Gastrocnemius medialis (tissue), 4 donors: ENCODE results near the gene ROR2. TPM values are rescaled to one million over a fixed set of nuclear protein-coding genes. Genes with fewer than 3 reads are reported as not detected.

Experiments used
- ATAC-seq, 2 donors: fragments of 150-250 bp; one replicate each; pipeline ENCODE4 v1.9.1; 2016
- DNase-seq, 2 donors: peaks; one replicate each; pipeline ENCODE4 v3.0.0-alpha.2; 2019
- H3K27ac ChIP-seq, 4 donors: fragments of 200-600 bp; sonication (generic); 1 replicate in 1 of 4; 2 replicates in 3 of 4; pipeline ENCODE4 v1.5.1; 2016 to 2018; ENCODE audit warnings: mild to moderate bottlenecking in 2 of 4, moderate library complexity in 1 of 4
- H3K27me3 ChIP-seq, 3 donors: fragments of 200-600 bp; sonication (generic) in 2 of 3; 1 replicate in 1 of 3; 2 replicates in 2 of 3; pipeline versions ENCODE4 v1.5.1 to v1.6.0; 2016 to 2019; ENCODE audit warnings: mild to moderate bottlenecking in 1 of 3, moderate library complexity in 1 of 3
- H3K36me3 ChIP-seq, 2 donors: fragments of 200-600 bp; sonication (generic) in 1 of 2; one replicate each; pipeline ENCODE4 v1.5.1; 2017 to 2018
- H3K4me1 ChIP-seq, 2 donors: fragments of 200-600 bp; sonication (generic) in 1 of 2; one replicate each; pipeline ENCODE4 v1.5.1; 2016 to 2017; ENCODE audit warnings: mild to moderate bottlenecking in 2 of 2
- H3K4me3 ChIP-seq, 4 donors: fragments of 200-600 bp; sonication (generic) in 3 of 4; 1 replicate in 1 of 4; 2 replicates in 3 of 4; pipeline ENCODE4 v1.5.1; 2016 to 2019; ENCODE audit warnings: mild to moderate bottlenecking in 2 of 4
- H3K9me3 ChIP-seq, 3 donors: fragments of 200-600 bp; sonication (generic) in 2 of 3; 1 replicate in 1 of 3; 2 replicates in 2 of 3; pipeline ENCODE4 v1.5.1; 2016 to 2019
- POLR2A ChIP-seq, 2 donors: fragments of 450-650 bp; IDR thresholded peaks; one replicate each; pipeline ENCODE4 v1.6.1; 2017; ENCODE audit warnings: antibody characterized with exemption in 2 of 2, mild to moderate bottlenecking in 2 of 2, moderate library complexity in 2 of 2
- in situ Hi-C, 4 donors: fragments of 200-750 bp; cut with MboI; loops; one replicate each; pipeline versions ENCODE4 v1.15.0 to v1.8.0; 2017; ENCODE audit warnings: low sequenced_read_pairs in 4 of 4
- intact Hi-C: fragments of 100-400 bp; cut with DNase I; formaldehyde crosslinking; loops from one replicate; pipeline ENCODE4 v1.15.1; 2023; ENCODE audit warnings: low total_unique reads
- total RNA-seq, 4 donors: library from RNA; depleted of rRNA; stranded (reverse); fragments of >200 nt; gene quantifications; one replicate each; pipeline versions ENCODE4 v1.1.0 to v1.2.3, GENCODE V29; 2016
- TF ChIP-seq, protein P1 (sequence below), 5 experiments: fragments of 450-650 bp in 3 of 5; fragments of 200-600 bp in 2 of 5; sonication (generic) in 2 of 5; IDR thresholded peaks in 4 of 5; conservative IDR thresholded peaks in 1 of 5; 1 replicate in 4 of 5; 2 replicates in 1 of 5; pipeline ENCODE4 v1.5.1; 2016 to 2019; ENCODE audit warnings: antibody characterized with exemption in 5 of 5, mild to moderate bottlenecking in 3 of 5, moderate library complexity in 3 of 5

ROR2 gene
- total RNA-seq, 4 donors from 2014 or later = 0.15 to 1.2 (median 0.61) TPM

DNA sequence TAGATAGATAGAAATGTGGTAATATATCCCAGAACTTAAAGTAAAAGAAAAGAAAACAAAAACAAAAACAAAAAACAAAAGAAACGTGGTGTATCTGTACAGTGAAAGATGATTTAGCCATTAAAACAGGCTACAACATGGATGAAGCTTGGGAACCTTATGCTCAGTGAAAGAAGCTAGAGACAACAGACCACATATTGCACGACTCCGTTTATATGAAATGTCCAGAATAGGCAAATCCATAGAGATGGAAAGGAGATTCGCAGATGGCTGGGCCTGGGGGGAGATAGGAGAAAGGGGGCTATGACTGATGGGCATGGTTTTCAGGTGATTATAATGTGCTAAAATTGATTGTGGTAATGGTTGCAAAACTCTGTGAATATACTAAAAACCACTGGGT is 86.6 kb downstream of the ROR2 start:
- intact Hi-C loops (no loop called here), in situ Hi-C loops (no loop called here)
- no peak overlapping the region for H3K4me3 ChIP-seq
- H3K27ac ChIP-seq = no peak overlapping the region
- ATAC-seq (no peak), DNase-seq (no peak)
- TF ChIP-seq, protein P1, sequence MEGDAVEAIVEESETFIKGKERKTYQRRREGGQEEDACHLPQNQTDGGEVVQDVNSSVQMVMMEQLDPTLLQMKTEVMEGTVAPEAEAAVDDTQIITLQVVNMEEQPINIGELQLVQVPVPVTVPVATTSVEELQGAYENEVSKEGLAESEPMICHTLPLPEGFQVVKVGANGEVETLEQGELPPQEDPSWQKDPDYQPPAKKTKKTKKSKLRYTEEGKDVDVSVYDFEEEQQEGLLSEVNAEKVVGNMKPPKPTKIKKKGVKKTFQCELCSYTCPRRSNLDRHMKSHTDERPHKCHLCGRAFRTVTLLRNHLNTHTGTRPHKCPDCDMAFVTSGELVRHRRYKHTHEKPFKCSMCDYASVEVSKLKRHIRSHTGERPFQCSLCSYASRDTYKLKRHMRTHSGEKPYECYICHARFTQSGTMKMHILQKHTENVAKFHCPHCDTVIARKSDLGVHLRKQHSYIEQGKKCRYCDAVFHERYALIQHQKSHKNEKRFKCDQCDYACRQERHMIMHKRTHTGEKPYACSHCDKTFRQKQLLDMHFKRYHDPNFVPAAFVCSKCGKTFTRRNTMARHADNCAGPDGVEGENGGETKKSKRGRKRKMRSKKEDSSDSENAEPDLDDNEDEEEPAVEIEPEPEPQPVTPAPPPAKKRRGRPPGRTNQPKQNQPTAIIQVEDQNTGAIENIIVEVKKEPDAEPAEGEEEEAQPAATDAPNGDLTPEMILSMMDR (IDR thresholded peaks at IDR 0.05 in 4 of 5, conservative IDR thresholded peaks at IDR 0.05 in 1 of 5) = no peak
- TF ChIP-seq POLR2A (IDR thresholded peaks at IDR 0.05) = no peak
- H3K36me3 ChIP-seq = no peaks in the 10 kb centered on the region
- H3K4me1 ChIP-seq = no peaks in the 10 kb centered on the region
- no peaks in the 10 kb centered on the region for H3K9me3 ChIP-seq
- H3K27me3 ChIP-seq = no peaks in the 10 kb centered on the region

DNA sequence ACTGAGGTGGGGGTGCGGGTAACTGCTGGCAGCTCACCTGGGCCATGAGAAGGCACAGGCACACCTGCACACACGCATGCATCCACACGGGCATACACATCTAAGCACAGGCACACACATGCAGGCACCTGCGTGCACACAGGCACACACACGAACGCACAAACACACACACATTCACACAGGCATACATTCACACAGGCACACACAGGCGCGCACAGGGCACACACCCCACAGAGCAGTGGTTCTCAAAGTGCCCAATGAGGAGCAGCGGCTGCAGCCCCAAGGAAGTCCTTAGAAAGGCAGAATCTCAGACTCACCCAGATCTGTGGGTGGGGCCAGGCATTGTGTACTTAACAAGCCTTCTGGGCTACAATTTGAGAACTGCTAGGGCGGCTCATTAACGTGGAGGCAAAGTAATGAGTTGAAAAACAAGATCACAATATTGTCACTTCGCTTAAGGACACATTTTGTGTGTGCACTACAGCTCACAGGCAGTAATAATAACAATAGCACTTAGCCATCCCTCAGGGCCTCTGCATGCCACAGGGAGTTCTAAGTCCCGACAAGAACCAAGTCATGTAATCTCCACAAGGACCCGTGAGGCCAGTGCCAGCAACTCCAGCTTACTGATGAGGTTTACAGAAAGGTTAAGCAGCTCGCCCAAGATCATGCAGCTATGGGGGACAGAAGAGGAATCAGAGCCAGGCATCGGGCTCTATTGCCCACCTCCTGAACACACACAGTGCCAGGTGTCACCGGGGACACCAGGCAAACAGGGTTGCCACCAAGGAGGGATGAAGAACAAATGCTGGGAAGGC is 91.6 kb downstream of the ROR2 start:
- H3K27ac ChIP-seq = no peak overlapping the region
- H3K9me3 ChIP-seq = no peaks in the 10 kb centered on the region
- no peaks in the 10 kb centered on the region for H3K27me3 ChIP-seq
- in situ Hi-C loops (no loop called here), intact Hi-C loops (no loop called here)
- H3K4me3 ChIP-seq = no peak overlapping the region
- H3K36me3 ChIP-seq = no peaks in the 10 kb centered on the region
- no peaks in the 10 kb centered on the region for H3K4me1 ChIP-seq
- no peak for TF ChIP-seq POLR2A (IDR thresholded peaks at IDR 0.05)
- TF ChIP-seq, protein P1 (IDR thresholded peaks at IDR 0.05 in 4 of 5, conservative IDR thresholded peaks at IDR 0.05 in 1 of 5) = no peak
- DNase-seq = no peak
- ATAC-seq = no peak

DNA sequence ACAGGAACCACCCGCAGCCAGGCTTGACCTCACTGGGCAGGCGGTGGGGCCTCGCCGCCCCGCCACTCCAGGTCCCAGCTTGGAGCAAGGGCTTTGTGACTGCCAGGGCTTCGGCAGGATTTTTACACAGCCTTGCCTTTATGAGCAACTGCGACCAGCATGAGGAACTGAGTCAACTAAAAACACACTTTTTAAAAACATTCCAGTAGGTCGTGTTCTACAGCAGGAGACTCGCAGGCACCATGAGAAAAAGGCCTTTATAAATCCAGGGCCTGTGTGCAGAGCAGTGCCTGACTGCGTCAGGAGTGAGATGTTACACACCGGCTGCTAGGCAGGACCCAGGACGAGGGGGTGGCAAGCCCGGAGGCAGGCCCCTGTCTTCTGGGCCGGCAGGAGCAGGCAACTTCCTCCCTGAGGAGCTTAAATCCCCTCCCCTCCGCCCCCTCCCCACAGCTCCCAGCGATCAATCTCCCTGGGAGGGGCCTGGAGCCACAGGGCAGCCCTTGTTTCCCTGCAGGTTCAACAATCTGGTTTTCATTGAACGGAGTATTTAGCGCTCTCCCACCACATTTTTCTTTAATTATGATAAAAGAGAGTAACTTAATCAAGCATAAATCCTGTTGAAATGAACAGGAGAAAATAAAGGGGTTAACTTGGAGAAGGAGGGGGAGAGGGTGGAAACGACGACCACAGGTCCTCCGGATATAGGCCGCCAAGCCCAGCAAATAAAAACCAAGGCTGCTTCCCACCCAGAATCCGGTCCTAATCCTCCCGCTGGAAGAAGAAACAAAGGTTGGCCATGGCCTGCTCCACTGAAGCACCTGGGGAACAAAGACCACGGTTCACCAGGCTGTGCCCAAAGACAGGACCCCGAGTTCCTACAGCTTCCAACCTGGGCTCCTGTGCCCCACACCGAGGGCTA is 92.5 kb downstream of the ROR2 start:
- H3K27ac ChIP-seq = no peak overlapping the region
- intact Hi-C loops (no loop called here), in situ Hi-C loops (no loop called here)
- DNase-seq (no peak), ATAC-seq (no peak)
- H3K36me3 ChIP-seq = no peaks in the 10 kb centered on the region
- H3K9me3 ChIP-seq = no peaks in the 10 kb centered on the region
- H3K27me3 ChIP-seq = no peaks in the 10 kb centered on the region
- TF ChIP-seq POLR2A (IDR thresholded peaks at IDR 0.05) = no peak
- TF ChIP-seq, protein P1 (IDR thresholded peaks at IDR 0.05 in 4 of 5, conservative IDR thresholded peaks at IDR 0.05 in 1 of 5) = no peak
- no peak overlapping the region for H3K4me3 ChIP-seq
- no peaks in the 10 kb centered on the region for H3K4me1 ChIP-seq

DNA sequence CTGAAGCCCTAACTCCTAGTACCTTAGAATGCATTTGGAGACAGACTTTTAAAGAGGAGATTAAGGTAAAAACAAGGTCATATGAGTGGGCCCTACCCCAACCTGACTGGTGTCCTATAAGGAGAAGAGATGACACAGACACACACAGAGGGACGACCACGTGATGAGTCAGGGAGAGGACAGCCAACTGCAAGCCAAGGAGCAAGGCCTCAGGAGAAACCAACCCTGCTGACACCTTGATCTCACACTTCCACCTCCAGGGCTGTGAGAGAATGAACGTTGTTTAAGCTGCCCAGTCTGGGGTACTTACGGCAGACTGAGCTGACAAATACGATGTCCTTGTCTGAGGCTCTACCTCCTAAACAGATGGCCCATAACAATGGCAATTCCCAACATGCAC is 93.6 kb downstream of the ROR2 start:
- intact Hi-C loops (no loop called here), in situ Hi-C loops (no loop called here)
- Histone ChIP-seq H3K36me3 (no peaks in the 10 kb centered on the region), H3K4me1 (no peaks in the 10 kb centered on the region), H3K27ac (no peak overlapping the region), H3K4me3 (no peak overlapping the region), H3K9me3 (no peaks in the 10 kb centered on the region), H3K27me3 (no peaks in the 10 kb centered on the region)
- TF ChIP-seq, protein P1 (IDR thresholded peaks at IDR 0.05 in 4 of 5, conservative IDR thresholded peaks at IDR 0.05 in 1 of 5) = no peak
- TF ChIP-seq POLR2A (IDR thresholded peaks at IDR 0.05) = no peak
- no peak for ATAC-seq
- DNase-seq = no peak
